Small intestine (tissue), 7 donors: ENCODE results near the gene MDGA2. TPM values are rescaled to one million over a fixed set of nuclear protein-coding genes. Genes with fewer than 3 reads are reported as not detected.

Experiments used
- DNase-seq, 2 donors: peaks; one replicate each; pipeline versions ENCODE4 v3.0.0 to v3.0.0-alpha.2; 2013
- FAIRE-seq: peaks from 2 replicates; lab custom pipeline; 2012; peaks lifted over from hg19 to GRCh38; lab: Jason Lieb, UNC
- H3K27ac ChIP-seq, 3 donors: one replicate each; pipeline ENCODE4 v1.5.1; 2013; ENCODE audit warnings: low read length in 2 of 3, mild to moderate bottlenecking in 2 of 3, control low read depth in 1 of 3, inconsistent platforms in 1 of 3, low read depth in 1 of 3, moderate library complexity in 1 of 3
- H3K27me3 ChIP-seq, 3 donors: one replicate each; pipeline ENCODE4 v1.6.1; 2013; ENCODE audit warnings: low read length in 3 of 3, inconsistent platforms in 1 of 3; ENCODE audit not compliant: control insufficient read depth in 3 of 3, insufficient read depth in 3 of 3
- H3K36me3 ChIP-seq, 3 donors: one replicate each; pipeline ENCODE4 v1.6.1; 2013; ENCODE audit warnings: low read length in 3 of 3, inconsistent platforms in 1 of 3, low read depth in 1 of 3, mild to moderate bottlenecking in 1 of 3, moderate library complexity in 1 of 3; ENCODE audit not compliant: control insufficient read depth in 3 of 3, insufficient read depth in 2 of 3
- H3K4me1 ChIP-seq, 3 donors: one replicate each; pipeline ENCODE4 v1.6.1; 2013; ENCODE audit warnings: low read length in 2 of 3, inconsistent platforms in 1 of 3, low read depth in 1 of 3, mild to moderate bottlenecking in 1 of 3, moderate library complexity in 1 of 3; ENCODE audit not compliant: control insufficient read depth in 3 of 3, insufficient read depth in 2 of 3
- H3K4me3 ChIP-seq, 3 donors: one replicate each; pipeline ENCODE4 v1.5.1; 2013; ENCODE audit warnings: low read length in 3 of 3, control low read depth in 1 of 3, inconsistent platforms in 1 of 3, low read depth in 1 of 3, mild to moderate bottlenecking in 1 of 3, moderate library complexity in 1 of 3
- H3K9me3 ChIP-seq, 2 donors: one replicate each; pipeline ENCODE4 v1.6.1; 2013; ENCODE audit warnings: low read depth in 1 of 2, low read length in 1 of 2; ENCODE audit not compliant: control insufficient read depth in 2 of 2, insufficient read depth in 1 of 2
- WGBS, 3 donors: extraction: QIAGEN DNeasy Blood & Tissue Kit; methylation state at CpG; one replicate each; pipeline ENCODE4 v1.1.7; 2013; 5-methylcytosine and 5-hydroxymethylcytosine counted together
- polyA plus RNA-seq, 4 donors: library from polyadenylated mRNA; stranded (reverse) in 3 of 4; unstranded in 1 of 4; fragments of 200-250 nt in 3 of 4; fragments of 120-200 nt in 1 of 4; gene quantifications; one replicate each; pipeline versions ENCODE4 v1.2.1 to v1.2.3, GENCODE V29; 2013
- donor health status: healthy with polysubstance abuse.
- donor health status: control.
- donor health status: control.
- donor health status: Bipolar disorder and iron deficiency.
- donor health status: healthy.

Gene MDGA2
- polyA plus RNA-seq, 4 donors, result 0.01 to 0.06 TPM; not detected in 2

DNA sequence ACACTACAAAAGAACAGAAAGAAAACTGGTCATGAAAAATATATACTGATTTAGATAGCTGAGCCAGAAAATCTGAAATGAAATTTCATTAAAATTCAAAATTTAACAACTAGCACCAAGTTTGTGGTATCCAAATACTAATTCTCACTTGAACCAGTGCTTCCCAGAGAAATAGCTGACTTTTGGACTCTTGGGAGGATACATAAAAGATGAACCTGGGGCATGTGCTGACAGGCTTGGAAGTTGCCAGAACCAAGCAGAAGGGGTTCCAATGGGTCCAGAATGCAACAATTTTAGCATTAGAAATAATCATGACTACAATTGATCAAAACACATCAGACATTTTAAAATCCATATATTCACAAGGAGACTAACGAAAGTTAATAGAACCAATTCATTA lies 175.0 kb downstream of the MDGA2 start:
- H3K27me3 ChIP-seq, result no peaks in the 10 kb centered on the region
- no peak overlapping the region for H3K27ac ChIP-seq
- WGBS, 3 donors, result 81 to 87% (median 83%) methylated on average over 1 of the region's 1 CpG
- no peaks in the 10 kb centered on the region for H3K4me1 ChIP-seq
- no peak overlapping the region for H3K4me3 ChIP-seq
- DNase-seq (no peak), FAIRE-seq (no peak)
- no peaks in the 10 kb centered on the region for H3K9me3 ChIP-seq
- H3K36me3 ChIP-seq, result no peaks in the 10 kb centered on the region

DNA sequence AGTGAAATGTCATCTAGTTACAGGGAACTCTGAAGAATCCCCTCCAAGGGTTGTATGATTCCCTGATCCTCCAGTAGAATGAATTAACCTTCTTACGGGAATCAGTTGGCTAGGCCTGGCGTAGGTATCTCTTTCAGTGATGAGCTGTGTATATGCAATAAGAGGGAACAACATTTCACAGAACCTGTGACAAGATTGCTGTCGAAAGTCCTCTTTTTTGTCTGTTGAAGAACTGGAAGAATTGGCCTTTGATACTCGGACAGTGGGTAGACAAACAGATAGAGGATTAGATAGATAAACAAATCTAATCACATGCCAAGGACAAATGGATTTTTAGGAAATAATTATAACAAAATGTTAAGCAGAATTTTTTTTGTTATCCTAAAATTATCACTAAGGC lies 184.6 kb downstream of the MDGA2 start:
- Histone ChIP-seq H3K36me3 (no peaks in the 10 kb centered on the region), H3K4me1 (no peaks in the 10 kb centered on the region), H3K9me3 (no peaks in the 10 kb centered on the region), H3K27me3 (no peaks in the 10 kb centered on the region), H3K4me3 (no peak overlapping the region), H3K27ac (no peak overlapping the region)
- DNase-seq (no peak), FAIRE-seq (no peak)
- WGBS, 3 donors, result 64 to 76% (median 69%) methylated on average over 4 of the region's 4 CpGs

DNA sequence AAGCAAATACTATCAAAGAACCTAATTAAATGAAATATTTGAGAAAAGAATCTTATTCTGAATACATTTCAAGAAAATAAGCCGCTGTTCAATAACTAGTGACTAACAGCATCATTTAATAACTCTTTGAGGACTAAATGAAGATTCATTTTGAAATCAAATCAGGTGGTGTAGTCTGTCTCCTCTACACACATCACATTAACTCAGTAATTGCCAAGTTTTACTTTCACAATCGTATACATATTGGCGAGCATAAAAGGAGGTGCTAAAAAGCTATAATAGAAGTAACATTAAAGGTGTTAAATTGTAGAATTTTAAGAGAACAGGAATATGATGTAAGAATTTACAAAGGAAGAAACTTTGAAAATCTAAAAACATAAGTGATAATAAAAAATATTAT lies 185.1 kb downstream of the MDGA2 start:
- Histone ChIP-seq H3K27me3 (no peaks in the 10 kb centered on the region), H3K9me3 (no peaks in the 10 kb centered on the region), H3K27ac (no peak overlapping the region), H3K4me1 (no peaks in the 10 kb centered on the region), H3K36me3 (no peaks in the 10 kb centered on the region), H3K4me3 (no peak overlapping the region)
- WGBS, 3 donors, result 33 to 46% (median 34%) methylated on average over 3 of the region's 3 CpGs
- DNase-seq, result no peak
- no peak for FAIRE-seq

DNA sequence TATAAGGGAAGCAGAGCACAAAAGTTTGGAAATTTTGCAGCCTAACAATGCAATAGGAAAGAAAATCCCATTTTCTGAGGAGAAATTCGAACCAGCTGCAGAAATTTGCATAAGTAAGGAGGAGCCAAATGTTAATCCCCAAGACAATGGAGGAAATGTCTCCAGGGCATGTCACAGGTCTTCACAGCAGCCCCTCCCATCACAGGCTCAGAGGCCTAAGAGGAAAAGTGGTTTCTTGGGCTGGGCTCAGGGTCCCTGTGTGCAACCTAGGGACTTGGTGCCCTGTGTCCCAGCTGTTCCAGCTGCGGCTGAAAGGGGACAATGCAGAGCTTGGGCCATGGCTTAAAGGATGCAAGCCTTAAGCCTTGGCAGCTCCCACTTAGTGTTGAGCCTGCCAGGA lies 190.0 kb downstream of the MDGA2 start:
- H3K27ac ChIP-seq, result no peak overlapping the region
- FAIRE-seq, result no peak

DNA sequence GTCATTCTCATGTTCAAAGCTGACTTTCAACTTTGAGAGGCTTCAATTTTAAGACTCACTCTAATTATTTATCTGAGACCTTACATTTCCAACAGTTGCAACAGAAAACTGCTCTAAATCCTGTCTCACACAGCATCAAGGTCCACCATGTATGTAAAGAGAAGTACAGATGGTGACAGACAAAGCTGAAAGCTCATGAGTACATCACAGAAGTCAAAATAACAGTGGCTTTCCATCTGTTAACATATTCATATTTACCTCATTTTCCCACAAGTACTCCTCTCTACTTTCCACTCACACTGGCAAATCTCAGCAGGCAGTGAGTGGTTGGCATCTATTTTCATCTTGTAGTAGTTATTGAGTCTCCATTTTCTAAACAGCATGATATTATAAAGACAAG lies 192.0 kb downstream of the MDGA2 start:
- H3K27me3 ChIP-seq, result no peaks in the 10 kb centered on the region
- no peak overlapping the region for H3K4me3 ChIP-seq
- H3K9me3 ChIP-seq, result no peaks in the 10 kb centered on the region
- DNase-seq (no peak), FAIRE-seq (no peak)
- H3K27ac ChIP-seq, result no peak overlapping the region
- H3K4me1 ChIP-seq, result no peaks in the 10 kb centered on the region
- no peaks in the 10 kb centered on the region for H3K36me3 ChIP-seq

More for the DNA sequence above, 190.0 kb downstream of the MDGA2 start:
- H3K36me3 ChIP-seq, result no peaks in the 10 kb centered on the region
- 42 to 60% (median 58%) methylated on average over 2 of the region's 2 CpGs for WGBS, 3 donors
- H3K27me3 ChIP-seq, result no peaks in the 10 kb centered on the region
- H3K4me3 ChIP-seq, result no peak overlapping the region
- no peaks in the 10 kb centered on the region for H3K9me3 ChIP-seq
- no peak for DNase-seq
- H3K4me1 ChIP-seq, result no peaks in the 10 kb centered on the region

DNA sequence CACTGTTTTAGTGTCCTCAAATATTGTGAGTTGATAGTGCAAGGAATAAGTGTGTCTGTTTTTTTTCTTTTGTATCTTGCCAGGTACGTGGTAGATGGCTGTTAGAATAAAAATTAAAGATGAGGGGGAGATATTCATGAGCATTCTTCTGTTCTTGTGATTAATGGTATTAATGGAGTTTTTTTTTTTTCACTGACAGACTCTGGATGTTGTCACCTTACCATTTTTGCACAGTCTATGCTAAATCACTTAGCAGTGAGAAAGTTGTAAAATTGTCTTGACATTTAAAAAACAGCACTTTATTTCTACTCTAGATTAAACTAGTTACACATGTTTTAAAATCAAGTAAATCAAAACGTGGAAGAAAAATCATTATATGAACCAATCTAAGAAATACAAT lies 204.3 kb downstream of the MDGA2 start:
- Histone ChIP-seq H3K4me1 (no peaks in the 10 kb centered on the region), H3K4me3 (no peak overlapping the region), H3K27ac (no peak overlapping the region), H3K9me3 (no peaks in the 10 kb centered on the region), H3K27me3 (no peaks in the 10 kb centered on the region), H3K36me3 (no peaks in the 10 kb centered on the region)
- WGBS, 3 donors, result 36 to 50% (median 37%) methylated on average over 2 of the region's 2 CpGs
- FAIRE-seq (no peak), DNase-seq (no peak)

DNA sequence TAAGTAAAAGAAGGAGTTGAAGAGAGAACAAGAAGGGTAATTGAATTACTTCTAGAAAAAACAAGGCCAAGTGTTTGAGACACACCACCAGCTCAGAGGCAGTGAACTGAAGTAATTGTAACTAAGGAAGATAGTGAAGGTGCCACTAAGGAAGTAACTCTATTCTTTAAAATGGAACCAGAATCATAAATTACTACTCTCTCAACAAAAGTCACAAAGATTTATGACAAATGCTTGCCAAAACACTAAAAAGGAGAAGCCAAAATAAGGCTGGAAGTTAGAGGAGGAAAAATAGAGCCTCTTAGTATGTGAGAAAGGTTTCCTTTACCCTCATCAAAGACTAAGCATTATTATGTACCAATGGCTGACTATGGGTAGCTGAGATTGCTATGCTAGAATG lies 208.5 kb downstream of the MDGA2 start:
- no peaks in the 10 kb centered on the region for H3K9me3 ChIP-seq
- no peaks in the 10 kb centered on the region for H3K4me1 ChIP-seq
- no peak overlapping the region for H3K4me3 ChIP-seq
- H3K27me3 ChIP-seq, result no peaks in the 10 kb centered on the region
- H3K27ac ChIP-seq, result no peak overlapping the region
- FAIRE-seq (no peak), DNase-seq (no peak)
- H3K36me3 ChIP-seq, result no peaks in the 10 kb centered on the region

DNA sequence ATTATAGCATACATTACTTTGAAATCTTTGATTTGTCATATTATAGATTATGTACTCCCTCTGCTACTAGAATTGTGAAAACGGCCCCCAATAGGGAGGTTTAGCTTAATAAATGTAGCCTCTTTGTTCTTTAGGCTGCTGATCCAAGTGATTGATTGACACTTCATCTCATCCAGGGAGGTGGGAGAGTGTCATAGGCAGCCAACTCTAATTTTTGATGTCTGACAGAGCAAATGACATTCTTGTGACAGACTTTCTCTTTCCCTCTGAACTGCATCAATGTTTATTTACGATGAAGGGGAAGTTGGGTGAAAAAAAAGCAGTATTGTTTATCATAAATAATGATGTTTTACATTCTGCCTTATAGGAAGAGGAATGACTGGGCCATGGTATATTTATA lies 221.4 kb downstream of the MDGA2 start:
- no peaks in the 10 kb centered on the region for H3K9me3 ChIP-seq
- H3K4me3 ChIP-seq, result no peak overlapping the region
- no peaks in the 10 kb centered on the region for H3K36me3 ChIP-seq
- no peaks in the 10 kb centered on the region for H3K4me1 ChIP-seq
- FAIRE-seq (no peak), DNase-seq (no peak)
- H3K27ac ChIP-seq, result no peak overlapping the region
- H3K27me3 ChIP-seq, result no peaks in the 10 kb centered on the region
- WGBS, 3 donors, result 56 to 65% (median 58%) methylated on average over 2 of the region's 2 CpGs

DNA sequence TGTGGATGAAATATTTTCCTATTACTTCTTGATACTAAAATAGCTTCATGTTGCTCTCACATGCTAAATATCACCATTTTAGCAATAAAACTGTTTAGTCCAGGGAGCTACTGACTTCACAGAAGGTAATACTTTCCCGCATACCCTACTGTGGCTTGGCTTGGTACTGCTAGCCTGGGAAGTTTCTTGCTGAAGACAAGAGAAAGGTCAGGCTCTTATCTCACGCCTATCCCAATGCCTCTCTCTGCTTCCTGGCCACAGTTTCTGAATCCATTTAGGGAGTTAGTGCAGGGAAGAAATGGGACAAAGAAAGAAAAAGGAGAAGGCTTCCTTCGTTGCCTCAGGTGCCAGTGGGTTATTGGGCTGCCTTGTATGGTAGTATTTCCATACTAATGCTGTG lies 228.3 kb downstream of the MDGA2 start:
- no peak for FAIRE-seq
- H3K4me3 ChIP-seq, result no peak overlapping the region
- H3K27me3 ChIP-seq, result no peaks in the 10 kb centered on the region
- H3K4me1 ChIP-seq, result no peaks in the 10 kb centered on the region
- WGBS, 3 donors, result 43 to 57% (median 49%) methylated on average over 3 of the region's 3 CpGs
- DNase-seq, result no peak
- no peak overlapping the region for H3K27ac ChIP-seq
- no peaks in the 10 kb centered on the region for H3K36me3 ChIP-seq
- H3K9me3 ChIP-seq, result no peaks in the 10 kb centered on the region
